Muscle layer of duodenum (tissue), 2 donors: ENCODE data around the gene CYBA.
"Not testable (repeated sequence)": the region's sequence is repeated elsewhere in the genome, so short reads cannot be mapped to it uniquely, and the experiment has no call there.

ENCODE experiments used
- H3K27ac ChIP-seq: one replicate; pipeline ENCODE4 v1.7.0; 2013; ENCODE audit warnings: mild to moderate bottlenecking, low read length
- H3K27me3 ChIP-seq: one replicate; pipeline ENCODE4 v1.7.0; 2013; ENCODE audit warnings: low read depth, mild to moderate bottlenecking, control low read depth, low read length
- H3K36me3 ChIP-seq, 2 donors: one replicate each; pipeline ENCODE4 v1.7.0; 2013; ENCODE audit warnings: low read length in 2 of 2, control low read depth in 1 of 2, mild to moderate bottlenecking in 1 of 2; ENCODE audit not compliant: insufficient read depth in 2 of 2, control insufficient read depth in 1 of 2
- H3K4me1 ChIP-seq, 2 donors: one replicate each; pipeline ENCODE4 v1.7.0; 2013; ENCODE audit warnings: low read length in 2 of 2, mild to moderate bottlenecking in 2 of 2, control low read depth in 1 of 2, moderate library complexity in 1 of 2; ENCODE audit not compliant: insufficient read depth in 2 of 2, control insufficient read depth in 1 of 2
- H3K4me3 ChIP-seq, 2 donors: one replicate each; pipeline ENCODE4 v1.7.0; 2013; ENCODE audit warnings: low read length in 2 of 2, low read depth in 1 of 2, mild to moderate bottlenecking in 1 of 2
- H3K9me3 ChIP-seq, 2 donors: one replicate each; pipeline ENCODE4 v1.7.0; 2013; ENCODE audit warnings: low read length in 2 of 2, control low read depth in 1 of 2, mild to moderate bottlenecking in 1 of 2; ENCODE audit not compliant: control insufficient read depth in 1 of 2
- donor health status: healthy.

The CYBA gene

DNA sequence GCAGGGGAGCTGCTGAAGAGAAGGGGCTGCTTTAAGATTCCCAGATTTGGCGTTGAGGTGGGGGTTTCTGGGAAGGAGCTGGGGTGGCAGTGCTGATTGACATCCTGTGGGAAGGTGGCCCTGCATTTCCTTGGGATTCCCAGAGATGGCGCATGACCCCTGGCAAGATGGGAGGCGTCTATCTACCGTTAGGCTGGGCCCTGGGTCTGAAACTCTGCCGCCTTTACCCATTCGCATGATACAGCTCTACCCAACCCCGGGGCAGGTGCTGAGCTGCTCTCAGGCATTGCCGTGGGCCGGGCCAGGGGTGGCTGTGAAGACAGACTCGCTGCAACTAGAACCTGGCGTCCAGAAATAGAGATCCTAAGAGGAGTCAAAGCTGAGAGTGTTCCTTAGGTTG, 21.9 kb upstream of the CYBA start:
- Histone ChIP-seq H3K27ac (no peak overlapping the region), H3K4me1 (no peaks in the 10 kb centered on the region), H3K36me3 (no peaks in the 10 kb centered on the region), H3K4me3 (no peak overlapping the region), H3K9me3 (no peaks in the 10 kb centered on the region), H3K27me3 (no peaks in the 10 kb centered on the region)

DNA sequence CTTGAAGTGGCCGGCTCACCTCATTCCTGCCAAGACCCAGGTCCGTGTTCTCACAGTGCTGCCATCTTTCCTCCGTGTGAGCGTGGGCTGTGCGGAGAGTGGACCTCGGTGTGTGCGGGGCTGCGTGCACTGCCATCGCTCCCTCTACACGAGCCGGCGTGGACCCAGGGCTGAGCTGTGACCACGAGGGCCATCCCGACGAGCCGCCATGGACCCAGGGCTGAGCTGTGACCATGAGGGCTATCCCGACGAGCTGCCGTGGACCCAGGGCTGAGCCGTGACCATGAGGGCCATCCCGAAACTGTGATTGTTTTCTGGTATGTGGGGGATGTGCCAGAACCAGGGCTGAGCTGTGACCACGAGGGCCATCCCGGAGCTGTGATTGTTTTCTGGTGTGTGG, 21.0 kb upstream of the CYBA start:
- H3K4me3 ChIP-seq, result no peak overlapping the region
- H3K4me1 ChIP-seq, result no peaks in the 10 kb centered on the region
- no peak overlapping the region for H3K27ac ChIP-seq
- no peaks in the 10 kb centered on the region for H3K36me3 ChIP-seq
- H3K27me3 ChIP-seq, result no peaks in the 10 kb centered on the region
- H3K9me3 ChIP-seq, result no peaks in the 10 kb centered on the region

DNA sequence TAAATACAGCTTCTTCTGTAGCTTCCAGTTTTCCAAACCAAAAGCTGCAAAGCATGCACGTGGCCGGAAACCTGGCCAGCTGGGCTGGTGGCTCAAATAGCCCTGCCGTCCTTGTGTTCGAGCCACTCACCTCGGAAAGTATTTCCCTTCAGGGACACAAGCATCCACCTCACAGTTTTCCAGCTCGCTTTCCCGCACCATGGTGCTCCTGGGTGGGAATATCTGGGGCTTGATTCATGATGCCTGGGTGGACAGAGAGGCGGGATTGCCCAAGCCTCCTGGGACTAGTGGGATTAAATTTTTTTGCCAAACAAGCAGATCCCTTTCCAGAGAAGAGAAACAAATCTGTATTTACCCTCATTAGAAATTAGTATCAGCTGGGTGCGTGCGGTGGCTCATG, 19.1 kb upstream of the CYBA start:
- Histone ChIP-seq H3K4me3 (no peak overlapping the region), H3K4me1 (no peaks in the 10 kb centered on the region), H3K27ac (no peak overlapping the region), H3K27me3 (no peaks in the 10 kb centered on the region), H3K9me3 (no peaks in the 10 kb centered on the region), H3K36me3 (no peaks in the 10 kb centered on the region)

DNA sequence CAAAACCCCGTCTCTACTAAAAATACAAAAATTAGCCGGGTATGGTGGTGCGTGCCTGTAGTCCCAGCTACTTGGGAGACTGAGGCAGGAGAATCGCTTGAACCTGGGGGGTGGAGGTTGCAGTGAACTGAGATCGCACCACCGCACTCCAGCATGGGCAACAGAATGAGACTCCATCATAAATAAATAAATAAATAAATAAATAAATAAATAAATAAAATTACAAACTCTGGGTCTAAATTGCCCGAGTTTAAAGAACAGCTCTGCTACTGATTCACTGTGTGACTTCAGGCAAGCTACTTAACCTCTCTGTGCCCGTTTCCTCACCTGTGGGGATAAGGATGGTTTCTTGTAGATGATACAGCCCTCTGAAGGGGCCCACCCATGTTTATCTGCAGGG, 18.6 kb upstream of the CYBA start:
- not testable (repeated sequence) for H3K36me3 ChIP-seq, H3K27ac ChIP-seq, H3K4me3 ChIP-seq, H3K27me3 ChIP-seq, H3K4me1 ChIP-seq, H3K9me3 ChIP-seq

DNA sequence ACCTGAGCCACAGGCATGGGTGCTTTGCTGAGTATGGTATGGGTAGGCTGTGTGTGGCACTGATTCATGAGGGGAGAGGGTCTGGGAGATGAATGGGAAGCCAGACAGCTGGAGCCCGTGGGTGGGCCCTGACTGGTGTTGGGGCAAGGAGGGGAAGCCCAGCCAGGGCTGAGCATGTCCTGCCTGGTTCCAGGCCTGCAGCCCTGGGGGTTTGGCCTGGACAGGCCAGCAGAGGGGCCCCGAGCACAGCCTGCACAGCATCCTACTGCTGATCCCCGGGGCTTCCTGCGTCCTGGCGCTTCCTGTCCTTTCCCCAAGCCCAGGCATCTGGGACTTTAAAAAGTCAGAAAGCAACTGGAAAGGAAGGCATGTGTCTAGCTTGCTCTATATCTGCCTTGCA, 16.6 kb upstream of the CYBA start:
- Histone ChIP-seq H3K27me3 (no peaks in the 10 kb centered on the region), H3K4me1 (peaks cover 0 to 6% of the 10 kb centered on the region in 2 donors), H3K36me3 (no peaks in the 10 kb centered on the region), H3K4me3 (no peak overlapping the region), H3K27ac (no peak overlapping the region), H3K9me3 (no peaks in the 10 kb centered on the region)

DNA sequence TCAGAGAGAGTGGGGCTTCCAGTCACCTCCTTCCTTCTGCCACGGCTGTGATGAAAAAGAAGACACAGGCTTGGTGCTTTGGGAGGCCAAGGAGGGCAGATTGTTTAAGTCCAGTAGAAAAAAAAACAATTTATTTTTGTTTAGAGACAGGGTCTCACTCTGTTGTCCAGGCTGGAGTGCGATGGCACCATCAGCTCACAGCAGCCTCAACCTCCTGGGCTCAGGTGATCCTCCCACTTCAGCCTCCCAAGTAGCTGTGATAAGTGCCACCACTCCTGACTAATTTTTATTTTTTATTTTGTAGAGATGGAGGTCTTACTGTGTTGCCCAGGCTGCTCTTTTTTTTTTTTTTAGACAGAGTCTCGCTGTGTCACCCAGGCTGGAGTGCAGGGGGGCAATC, 14.7 kb upstream of the CYBA start:
- Histone ChIP-seq H3K27ac (no peak overlapping the region), H3K27me3 (no peaks in the 10 kb centered on the region), H3K36me3 (no peaks in the 10 kb centered on the region), H3K4me3 (no peak overlapping the region), H3K4me1 (peaks cover 0 to 13% of the 10 kb centered on the region in 2 donors), H3K9me3 (no peaks in the 10 kb centered on the region)

DNA sequence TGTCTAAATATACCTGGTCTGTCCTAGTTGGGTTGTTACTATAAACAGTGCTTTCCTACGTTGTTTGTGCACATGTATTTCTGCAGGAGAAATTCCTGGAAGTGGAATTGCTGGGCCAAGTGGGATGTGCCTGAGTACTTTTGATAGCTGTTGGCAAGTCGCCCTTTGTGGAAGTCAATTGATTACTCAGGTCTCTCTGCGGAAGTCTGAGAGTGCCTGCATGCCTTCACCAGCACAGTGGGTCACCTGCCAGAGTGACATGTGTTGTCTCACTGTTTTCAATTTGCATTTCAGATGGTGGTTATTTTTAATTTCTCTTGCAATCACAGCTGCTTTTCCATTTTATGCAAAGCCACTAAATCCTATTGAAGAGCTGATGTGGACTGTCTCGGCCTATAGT, 14.3 kb upstream of the CYBA start:
- Histone ChIP-seq H3K9me3 (no peaks in the 10 kb centered on the region), H3K27me3 (no peaks in the 10 kb centered on the region), H3K4me3 (no peak overlapping the region), H3K27ac (no peak overlapping the region), H3K36me3 (no peaks in the 10 kb centered on the region), H3K4me1 (peaks cover 0 to 13% of the 10 kb centered on the region in 2 donors)

DNA sequence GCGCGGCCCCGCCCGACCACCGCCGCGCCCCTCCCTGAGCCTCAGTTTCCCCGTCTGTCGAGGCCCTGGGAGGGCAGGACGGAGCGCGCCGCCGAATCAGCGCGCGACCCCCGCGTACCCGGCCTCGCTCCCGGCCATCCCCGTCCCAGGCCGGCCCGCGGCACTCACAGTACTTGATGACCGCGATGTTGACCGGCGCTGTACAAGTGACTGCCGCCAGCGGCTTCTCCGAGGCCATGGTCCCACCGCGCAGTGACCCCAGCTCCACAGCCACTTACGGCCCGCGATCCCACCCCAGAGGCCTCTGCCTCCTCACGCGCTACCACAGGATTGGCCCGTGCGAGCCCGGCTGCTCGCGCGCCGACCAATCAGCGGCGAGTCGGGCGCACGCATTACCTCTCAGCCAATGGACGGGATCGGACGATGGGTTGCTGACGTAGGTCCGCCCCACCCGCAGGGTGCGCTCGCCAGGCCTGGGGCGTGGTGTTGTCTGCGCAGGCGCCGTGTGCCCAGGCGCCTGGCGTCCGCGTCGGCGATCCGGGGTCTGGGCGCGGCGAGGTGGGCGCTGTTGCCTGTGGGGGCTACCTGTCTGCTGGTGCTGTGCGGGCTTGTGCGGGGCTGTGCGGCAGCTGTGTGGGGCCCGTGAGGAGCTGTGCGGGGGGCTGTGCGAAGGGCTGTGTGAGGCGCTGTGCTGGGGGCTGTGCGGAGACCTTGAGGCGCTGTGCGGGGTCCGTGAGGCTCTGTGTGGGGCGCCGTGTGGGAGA, 12.2 kb upstream of the CYBA start, which contains the start of gene MVD:
MVD (minus strand) TSS at position 249 of the 764 bp plus-strand sequence; CDS start at position 238, 11 bp downstream.
- Histone ChIP-seq H3K9me3 (no peaks in the 10 kb centered on the region), H3K27ac (peak within 1 kb of the TSS; percentile 63), H3K27me3 (no peaks in the 10 kb centered on the region), H3K4me3 (peak within 1 kb of the TSS; percentile 61 to 81), H3K4me1 (peaks cover 0 to 13% of the 10 kb centered on the region in 2 donors), H3K36me3 (peaks cover 0 to 4% of the 10 kb centered on the region in 2 donors)

DNA sequence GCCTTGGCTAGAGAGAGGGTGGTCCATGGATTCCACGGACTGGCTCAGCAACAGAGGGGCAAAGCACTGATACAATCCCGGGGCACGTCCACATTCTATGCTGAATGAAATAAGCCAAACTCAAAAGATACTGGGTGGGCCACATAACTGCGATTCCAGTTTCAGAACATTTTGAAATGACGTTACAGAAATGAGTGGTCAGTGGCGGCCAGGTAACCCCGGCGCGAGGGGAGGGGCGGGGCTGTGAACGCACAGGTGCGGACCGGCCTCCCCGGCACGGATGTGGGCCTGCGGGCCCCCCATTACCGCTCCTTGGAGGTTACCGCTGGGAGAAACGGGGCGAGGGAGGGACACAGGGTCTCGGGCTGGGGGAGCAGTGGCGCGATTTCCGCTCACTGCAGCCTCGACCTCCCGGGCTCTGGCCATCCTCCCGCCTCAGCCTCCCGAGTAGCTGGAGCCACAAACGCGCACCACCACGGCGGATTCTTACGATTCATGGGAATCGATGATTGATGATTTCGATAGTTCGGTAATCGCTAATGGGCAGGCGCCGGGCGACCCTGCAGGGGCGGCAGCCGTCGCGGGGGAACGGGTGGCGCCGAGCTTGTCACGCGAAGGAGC, 11.5 kb upstream of the CYBA start:
- H3K27me3 ChIP-seq, result no peaks in the 10 kb centered on the region
- peak overlapping the region; percentile 61 to 81 for H3K4me3 ChIP-seq
- H3K27ac ChIP-seq, result no peak overlapping the region
- H3K4me1 ChIP-seq, result peaks cover 0 to 13% of the 10 kb centered on the region in 2 donors
- H3K9me3 ChIP-seq, result no peaks in the 10 kb centered on the region
- H3K36me3 ChIP-seq, result peaks cover 0 to 8% of the 10 kb centered on the region in 2 donors

DNA sequence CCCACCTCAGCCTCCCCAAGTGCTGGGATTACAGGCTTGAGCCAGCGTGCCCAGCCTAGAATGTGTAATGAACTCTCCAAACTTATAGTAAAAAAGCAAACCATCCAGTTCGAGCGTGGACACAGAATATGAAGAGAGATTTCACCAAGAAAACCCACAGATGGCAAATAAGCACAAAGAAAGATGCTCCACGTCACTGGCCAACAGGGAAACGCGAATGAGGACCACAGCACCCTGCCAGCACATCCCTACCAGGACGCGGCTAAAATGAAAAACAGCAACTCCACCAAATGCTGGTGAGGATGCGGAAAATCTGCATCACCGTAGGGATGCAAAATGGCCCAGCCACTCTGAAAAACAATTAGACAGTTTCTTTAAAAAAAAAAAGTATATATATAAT, 10.6 kb upstream of the CYBA start:
- Histone ChIP-seq H3K27ac (no peak overlapping the region), H3K4me1 (peaks cover 0 to 13% of the 10 kb centered on the region in 2 donors), H3K4me3 (no peak overlapping the region), H3K27me3 (no peaks in the 10 kb centered on the region), H3K36me3 (peaks cover 0 to 8% of the 10 kb centered on the region in 2 donors), H3K9me3 (no peaks in the 10 kb centered on the region)

DNA sequence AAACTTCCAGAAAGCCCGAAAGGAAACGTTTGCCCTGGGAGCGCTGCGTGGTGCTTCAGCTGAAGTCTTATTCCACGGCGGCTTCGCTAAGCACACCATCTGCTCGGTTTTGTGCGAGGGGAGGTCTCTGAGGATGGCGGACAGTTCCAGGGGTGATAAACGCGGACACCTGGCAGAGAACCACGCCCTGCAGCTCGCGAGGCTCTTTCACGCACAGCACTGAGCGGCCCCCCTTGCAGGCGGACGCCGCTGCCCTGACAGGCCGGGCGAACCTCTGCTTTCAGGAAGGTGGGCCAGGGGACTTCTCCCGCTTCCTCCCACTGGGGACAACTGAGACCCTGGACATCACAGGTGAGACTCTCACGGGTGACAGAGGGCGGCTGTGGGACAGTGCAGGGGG, 8.3 kb upstream of the CYBA start:
- peaks cover 5 to 23% of the 10 kb centered on the region in 2 donors for H3K36me3 ChIP-seq
- H3K9me3 ChIP-seq, result no peaks in the 10 kb centered on the region
- peaks cover 0 to 13% of the 10 kb centered on the region in 2 donors for H3K4me1 ChIP-seq
- no peak overlapping the region for H3K4me3 ChIP-seq
- no peaks in the 10 kb centered on the region for H3K27me3 ChIP-seq
- H3K27ac ChIP-seq, result no peak overlapping the region
